Upper lobe of right lung (tissue), 1 donor: Measurements from ENCODE around the gene KIFC3. TPM values are rescaled to one million over a fixed set of nuclear protein-coding genes. Genes with fewer than 3 reads are reported as not detected.
"Not testable (repeated sequence)": the region's sequence is repeated elsewhere in the genome, so short reads cannot be mapped to it uniquely, and the experiment has no call there.

Experiments
- ATAC-seq: fragments of 200-7000 bp; cut with Tn5 transposase; one replicate; pipeline ENCODE4 v1.9.1; 2020; ENCODE audit warnings: mild to moderate bottlenecking, moderate library complexity
- DNase-seq: peaks from one replicate; pipeline ENCODE4 v3.0.0-alpha.2; 2020
- H3K27ac ChIP-seq: fragments of 200-600 bp; one replicate; pipeline ENCODE4 v1.8.0; 2022
- H3K27me3 ChIP-seq: fragments of 200-600 bp; one replicate; pipeline ENCODE4 v1.8.0; 2022; ENCODE audit warnings: mild to moderate bottlenecking
- H3K36me3 ChIP-seq: fragments of 200-600 bp; one replicate; pipeline ENCODE4 v1.8.0; 2022
- H3K4me1 ChIP-seq: fragments of 200-600 bp; one replicate; pipeline ENCODE4 v1.8.0; 2022
- H3K4me3 ChIP-seq: fragments of 200-600 bp; one replicate; pipeline ENCODE4 v1.8.0; 2022; ENCODE audit warnings: mild to moderate bottlenecking
- H3K9me3 ChIP-seq: fragments of 200-600 bp; one replicate; pipeline ENCODE4 v1.8.0; 2022
- intact Hi-C: fragments of 100-400 bp; cut with DNase I; formaldehyde crosslinking; loops from one replicate; pipeline ENCODE4 v1.11.0; 2022
- long read RNA-seq: library from polyadenylated mRNA; unstranded; transcript quantifications from one replicate; pipeline ENCODE4 v2.0.0, GENCODE V29; 2021
- total RNA-seq: library from RNA; stranded (reverse); fragmentation: NEBNext Ultra II Directional; extraction: Animal tissue kit (Norgen Biotek cat#: 25700); gene quantifications from one replicate; pipeline ENCODE4 v1.2.1, GENCODE V29; 2021
- TF ChIP-seq, protein P1 (sequence below): fragments of 200-600 bp; IDR thresholded peaks from one replicate; pipeline ENCODE4 v1.8.0; 2022; ENCODE audit warnings: antibody characterized with exemption
- donor health status: DM: no; HTN: yes; CAD: no; lungs with severe emphysema.

KIFC3 gene, protein sequence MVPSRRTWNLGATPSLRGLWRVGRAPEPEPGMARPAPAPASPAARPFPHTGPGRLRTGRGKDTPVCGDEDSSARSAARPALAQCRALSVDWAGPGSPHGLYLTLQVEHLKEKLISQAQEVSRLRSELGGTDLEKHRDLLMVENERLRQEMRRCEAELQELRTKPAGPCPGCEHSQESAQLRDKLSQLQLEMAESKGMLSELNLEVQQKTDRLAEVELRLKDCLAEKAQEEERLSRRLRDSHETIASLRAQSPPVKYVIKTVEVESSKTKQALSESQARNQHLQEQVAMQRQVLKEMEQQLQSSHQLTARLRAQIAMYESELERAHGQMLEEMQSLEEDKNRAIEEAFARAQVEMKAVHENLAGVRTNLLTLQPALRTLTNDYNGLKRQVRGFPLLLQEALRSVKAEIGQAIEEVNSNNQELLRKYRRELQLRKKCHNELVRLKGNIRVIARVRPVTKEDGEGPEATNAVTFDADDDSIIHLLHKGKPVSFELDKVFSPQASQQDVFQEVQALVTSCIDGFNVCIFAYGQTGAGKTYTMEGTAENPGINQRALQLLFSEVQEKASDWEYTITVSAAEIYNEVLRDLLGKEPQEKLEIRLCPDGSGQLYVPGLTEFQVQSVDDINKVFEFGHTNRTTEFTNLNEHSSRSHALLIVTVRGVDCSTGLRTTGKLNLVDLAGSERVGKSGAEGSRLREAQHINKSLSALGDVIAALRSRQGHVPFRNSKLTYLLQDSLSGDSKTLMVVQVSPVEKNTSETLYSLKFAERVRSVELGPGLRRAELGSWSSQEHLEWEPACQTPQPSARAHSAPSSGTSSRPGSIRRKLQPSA
- 99.1 TPM for total RNA-seq
- long read RNA-seq, transcript KIFC3-203 (20 exons, 3,379 nt), result major isoform, 83 of 281 reads
- long read RNA-seq, partial matches to known transcripts, result 74 of 281 reads
- long read RNA-seq, other reads (novel, unspliced or antisense), result 122 of 281 reads

DNA sequence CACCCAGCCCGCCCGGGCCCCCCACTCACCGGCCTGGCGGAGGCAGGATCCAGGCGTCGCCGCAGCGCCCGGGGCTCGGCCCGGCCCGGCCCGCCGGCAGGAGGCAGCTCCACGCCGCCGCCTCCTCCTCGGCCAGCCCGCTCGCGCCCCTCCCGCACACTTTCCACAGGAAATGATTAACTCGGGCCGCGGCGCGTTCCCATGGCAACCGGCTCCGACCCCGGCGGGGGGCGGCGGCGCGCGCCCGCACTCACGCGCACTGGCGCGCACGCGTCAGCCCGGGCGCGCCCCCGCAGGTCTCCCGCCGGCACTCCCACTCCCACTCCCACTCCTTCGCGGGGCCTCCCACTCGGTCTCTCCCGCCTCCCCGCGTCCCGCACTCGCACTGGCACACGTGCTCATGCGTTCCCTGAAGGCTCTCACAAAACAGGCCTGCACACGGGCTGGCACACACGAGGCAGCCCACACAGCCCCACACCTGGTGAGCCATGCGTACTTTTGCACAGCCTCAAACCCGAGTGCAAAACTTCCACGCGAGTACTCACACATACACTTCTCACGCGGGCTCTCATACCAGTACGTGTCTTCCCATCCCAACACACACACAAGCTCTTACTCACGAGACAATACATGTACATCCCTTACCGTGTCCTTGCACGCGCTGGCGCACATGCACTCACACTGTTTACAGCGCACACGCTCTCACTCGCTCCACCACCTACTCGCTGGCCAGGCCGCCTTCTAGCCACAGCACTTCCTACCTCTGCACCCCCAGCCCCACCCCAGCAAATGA is at the start of gene KIFC3:
TSS of gene KIFC3 (minus strand) at position 151 of the 793 bp plus-strand sequence. CDS start 4,248 bp downstream, outside the sequence.
- intact Hi-C loops, result no loop called here
- ATAC-seq (peak; percentile 60), DNase-seq (peak; percentile 91)
- peaks cover 60% of the 10 kb centered on the region for H3K4me1 ChIP-seq
- H3K9me3 ChIP-seq, result no peaks in the 10 kb centered on the region
- TF ChIP-seq, protein P1, sequence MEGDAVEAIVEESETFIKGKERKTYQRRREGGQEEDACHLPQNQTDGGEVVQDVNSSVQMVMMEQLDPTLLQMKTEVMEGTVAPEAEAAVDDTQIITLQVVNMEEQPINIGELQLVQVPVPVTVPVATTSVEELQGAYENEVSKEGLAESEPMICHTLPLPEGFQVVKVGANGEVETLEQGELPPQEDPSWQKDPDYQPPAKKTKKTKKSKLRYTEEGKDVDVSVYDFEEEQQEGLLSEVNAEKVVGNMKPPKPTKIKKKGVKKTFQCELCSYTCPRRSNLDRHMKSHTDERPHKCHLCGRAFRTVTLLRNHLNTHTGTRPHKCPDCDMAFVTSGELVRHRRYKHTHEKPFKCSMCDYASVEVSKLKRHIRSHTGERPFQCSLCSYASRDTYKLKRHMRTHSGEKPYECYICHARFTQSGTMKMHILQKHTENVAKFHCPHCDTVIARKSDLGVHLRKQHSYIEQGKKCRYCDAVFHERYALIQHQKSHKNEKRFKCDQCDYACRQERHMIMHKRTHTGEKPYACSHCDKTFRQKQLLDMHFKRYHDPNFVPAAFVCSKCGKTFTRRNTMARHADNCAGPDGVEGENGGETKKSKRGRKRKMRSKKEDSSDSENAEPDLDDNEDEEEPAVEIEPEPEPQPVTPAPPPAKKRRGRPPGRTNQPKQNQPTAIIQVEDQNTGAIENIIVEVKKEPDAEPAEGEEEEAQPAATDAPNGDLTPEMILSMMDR, result peak; percentile 6
- peaks cover 3% of the 10 kb centered on the region for H3K36me3 ChIP-seq
- peak within 1 kb of the TSS; percentile 68 for H3K4me3 ChIP-seq
- H3K27ac ChIP-seq, result peak within 1 kb of the TSS; percentile 92
- no peaks in the 10 kb centered on the region for H3K27me3 ChIP-seq

DNA sequence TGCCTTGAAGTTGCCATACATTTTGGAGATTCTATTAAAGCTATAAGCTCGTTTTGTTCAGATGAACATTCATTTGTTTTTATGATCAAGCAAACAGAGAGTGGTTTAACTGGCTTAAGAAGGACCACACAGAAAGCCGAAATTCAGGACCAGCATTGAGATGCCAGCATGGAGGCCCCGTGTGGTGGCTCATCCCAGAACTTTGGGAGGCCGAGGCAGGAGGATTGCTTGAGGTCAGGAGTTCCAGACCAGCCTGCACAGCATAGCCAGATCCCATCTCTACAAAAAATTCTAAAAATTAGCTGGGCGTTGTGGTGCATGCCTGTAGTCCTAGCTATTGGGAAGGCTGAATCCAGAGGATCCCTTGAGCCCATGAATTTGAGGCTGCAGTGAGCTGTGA is 45.9 kb upstream of the KIFC3 start:
- DNase-seq (no peak), ATAC-seq (no peak)
- no peaks in the 10 kb centered on the region for H3K36me3 ChIP-seq
- TF ChIP-seq, protein P1, result no peak
- H3K4me1 ChIP-seq, result no peaks in the 10 kb centered on the region
- H3K27me3 ChIP-seq, result no peaks in the 10 kb centered on the region
- no peaks in the 10 kb centered on the region for H3K9me3 ChIP-seq
- H3K4me3 ChIP-seq, result no peak overlapping the region
- intact Hi-C loops, result no loop called here
- no peak overlapping the region for H3K27ac ChIP-seq

DNA sequence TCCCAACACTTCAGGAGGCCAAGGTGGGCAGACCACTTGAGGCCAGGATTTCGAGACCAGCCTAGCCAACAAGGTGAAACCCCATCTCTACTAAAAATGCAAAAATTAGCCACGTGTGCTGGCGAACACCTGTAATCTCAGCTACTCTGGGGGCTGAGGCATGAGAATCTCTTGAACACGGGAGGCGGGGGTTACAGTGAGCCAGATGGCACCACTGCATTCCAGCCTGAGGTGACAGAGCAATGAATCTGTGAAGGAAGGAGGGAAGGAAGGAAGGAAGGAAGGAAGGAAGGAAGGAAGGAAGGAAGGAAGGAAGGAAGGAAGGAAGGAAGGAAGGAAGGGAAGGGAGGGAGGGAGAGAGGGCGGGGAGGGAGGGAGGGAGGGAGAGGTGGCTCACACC is 44.6 kb upstream of the KIFC3 start:
- ATAC-seq, H3K27ac ChIP-seq, H3K4me1 ChIP-seq, H3K9me3 ChIP-seq, H3K36me3 ChIP-seq, intact Hi-C loops, DNase-seq, H3K27me3 ChIP-seq, H3K4me3 ChIP-seq: not testable (repeated sequence)

DNA sequence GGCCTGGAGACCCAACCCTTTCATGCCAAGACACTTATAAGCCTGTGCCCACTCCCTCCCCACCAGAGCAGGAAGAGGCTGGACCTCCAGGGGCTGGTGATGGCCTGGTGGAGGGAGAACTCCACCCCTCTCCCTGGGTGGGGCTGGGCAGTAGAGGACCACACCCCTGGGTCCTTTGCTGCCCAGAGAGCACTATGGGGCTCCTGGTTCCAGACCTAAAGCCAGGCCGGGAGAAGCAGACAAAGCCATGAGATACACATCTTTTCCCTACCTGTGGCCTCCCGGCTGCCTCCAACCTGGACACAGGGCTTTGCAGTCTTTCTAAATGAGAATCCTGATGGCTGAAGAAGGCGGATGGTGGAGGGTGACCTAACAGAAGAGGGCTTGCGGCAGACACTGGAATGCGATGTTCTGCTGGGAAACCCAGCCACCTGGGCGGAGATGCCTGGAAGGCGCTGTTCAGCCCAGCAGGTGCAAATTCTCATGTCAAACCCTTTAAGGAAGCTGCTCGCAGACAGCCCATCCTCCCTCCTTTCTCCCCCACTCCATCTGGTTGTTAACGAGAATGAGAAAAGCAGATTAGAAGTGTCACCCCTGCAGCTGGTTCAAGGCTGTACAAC is 43.9 kb upstream of the KIFC3 start:
- Histone ChIP-seq H3K9me3 (no peaks in the 10 kb centered on the region), H3K4me1 (no peaks in the 10 kb centered on the region), H3K4me3 (no peak overlapping the region), H3K27ac (no peak overlapping the region), H3K36me3 (no peaks in the 10 kb centered on the region), H3K27me3 (no peaks in the 10 kb centered on the region)
- TF ChIP-seq, protein P1, result no peak
- ATAC-seq (peak; percentile 22), DNase-seq (no peak)
- intact Hi-C loops, result no loop called here

DNA sequence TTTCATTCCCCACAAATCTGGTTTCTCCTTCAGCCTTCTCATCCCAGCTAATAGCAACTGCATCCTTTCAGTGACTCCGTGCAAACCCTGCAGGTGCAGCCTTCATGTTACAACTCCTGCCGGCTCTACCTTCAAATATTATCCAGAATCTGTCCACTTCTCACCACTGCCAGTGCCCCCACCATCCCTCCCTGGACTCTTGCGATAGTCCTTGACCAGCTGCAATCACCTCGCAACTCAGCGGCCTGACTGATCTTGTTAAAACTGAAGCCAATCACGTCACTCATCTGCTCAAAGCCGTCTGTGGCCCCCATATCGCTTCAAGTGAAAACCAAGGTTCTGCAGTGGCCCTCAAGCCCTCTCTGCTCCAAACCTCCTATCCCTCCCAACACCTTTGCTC is 42.8 kb upstream of the KIFC3 start:
- Histone ChIP-seq H3K4me1 (no peaks in the 10 kb centered on the region), H3K4me3 (no peak overlapping the region), H3K36me3 (no peaks in the 10 kb centered on the region), H3K27ac (no peak overlapping the region), H3K9me3 (no peaks in the 10 kb centered on the region), H3K27me3 (no peaks in the 10 kb centered on the region)
- TF ChIP-seq, protein P1, result no peak
- intact Hi-C loops, result no loop called here
- DNase-seq (no peak), ATAC-seq (no peak)
